Keratinocyte (primary cell): Measurements from ENCODE around the gene ADAM22. TPM values are rescaled to one million over a fixed set of nuclear protein-coding genes. Genes with fewer than 3 reads are reported as not detected.

Source experiments
- DNase-seq: peaks from one replicate; pipeline ENCODE4 v3.0.0-alpha.2; 2011; ENCODE audit warnings: low read depth, missing footprints, low spot score
- FAIRE-seq: peaks from 2 replicates; lab custom pipeline; 2011; peaks lifted over from hg19 to GRCh38; lab: Jason Lieb, UNC
- H2AFZ ChIP-seq: 2 replicates; pipeline ENCODE4 v1.6.0; 2012; ENCODE audit warnings: low read length, control low read depth, inconsistent platforms; ENCODE audit not compliant: control insufficient read depth
- H3K27ac ChIP-seq: 2 replicates; pipeline ENCODE4 v1.5.1; 2011; ENCODE audit warnings: low read length; ENCODE audit not compliant: control insufficient read depth, insufficient read depth
- H3K27me3 ChIP-seq: 3 replicates; pipeline ENCODE4 v1.6.0; 2011; ENCODE audit warnings: low read length; ENCODE audit not compliant: control insufficient read depth, insufficient read depth; ENCODE audit errors: extremely low read depth
- H3K36me3 ChIP-seq, 2 experiments: 2 replicates in 1 of 2; 3 replicates in 1 of 2; pipeline ENCODE4 v1.5.1; 2011; ENCODE audit warnings: low read length in 2 of 2, mild to moderate bottlenecking in 1 of 2; ENCODE audit not compliant: control insufficient read depth in 2 of 2, insufficient read depth in 2 of 2; ENCODE audit errors: extremely low read depth in 1 of 2
- H3K4me1 ChIP-seq: 3 replicates; pipeline ENCODE4 v1.5.1; 2011; ENCODE audit warnings: low read length; ENCODE audit not compliant: control insufficient read depth, insufficient read depth; ENCODE audit errors: extremely low read depth
- H3K4me2 ChIP-seq: 3 replicates; pipeline ENCODE4 v1.6.0; 2011; ENCODE audit warnings: low read depth, low read length; ENCODE audit not compliant: control insufficient read depth, insufficient read depth; ENCODE audit errors: extremely low read depth
- H3K4me3 ChIP-seq, 3 experiments: fragments of 200-600 bp in 1 of 3; sonication (generic) in 1 of 3; 2 replicates in 2 of 3; 3 replicates in 1 of 3; pipeline ENCODE4 v1.5.1; 2011 to 2016; ENCODE audit warnings: low read length in 3 of 3, mild to moderate bottlenecking in 3 of 3, control low read depth in 2 of 3, inconsistent platforms in 1 of 3, low read depth in 1 of 3, mixed read lengths in 1 of 3, mixed run types in 1 of 3, moderate library complexity in 1 of 3; ENCODE audit not compliant: control insufficient read depth in 2 of 3, insufficient read depth in 2 of 3; ENCODE audit errors: extremely low read depth in 1 of 3
- H3K79me2 ChIP-seq: 2 replicates; pipeline ENCODE4 v1.6.0; 2012; ENCODE audit warnings: low read length; ENCODE audit not compliant: control insufficient read depth, insufficient read depth
- H3K9ac ChIP-seq: 3 replicates; pipeline ENCODE4 v1.6.0; 2011; ENCODE audit warnings: low read length; ENCODE audit not compliant: control insufficient read depth, insufficient read depth; ENCODE audit errors: extremely low read depth
- H3K9me1 ChIP-seq: 3 replicates; pipeline ENCODE4 v1.6.0; 2011; ENCODE audit warnings: low read length; ENCODE audit not compliant: control insufficient read depth, insufficient read depth; ENCODE audit errors: extremely low read depth
- H3K9me3 ChIP-seq: 2 replicates; pipeline ENCODE4 v1.5.1; 2012; ENCODE audit warnings: low read depth, low read length; ENCODE audit not compliant: control insufficient read depth
- H4K20me1 ChIP-seq: 3 replicates; pipeline ENCODE4 v1.6.0; 2011; ENCODE audit warnings: low read length; ENCODE audit not compliant: control insufficient read depth, insufficient read depth; ENCODE audit errors: extremely low read depth
- EZH2 ChIP-seq: IDR thresholded peaks from one replicate; pipeline ENCODE4 v1.6.1; 2012; ENCODE audit warnings: inconsistent platforms, mild to moderate bottlenecking, low read length, moderate library complexity
- dilution Hi-C: fragments of 300-500 bp; cut with MboI; formaldehyde crosslinking; loops from one replicate; pipeline ENCODE4 v1.7.0; 2020; ENCODE audit warnings: low sequenced_read_pairs; ENCODE audit not compliant: extremely low pct_ligation_motif_present
- polyA plus RNA-seq, 5 experiments: library from polyadenylated mRNA; depleted of rRNA in 3 of 5; stranded (reverse) in 3 of 5; stranded (forward) in 1 of 5; unstranded in 1 of 5; fragments of >200 nt; gene quantifications; 1 replicate in 1 of 5; 2 replicates in 3 of 5; 3 replicates in 1 of 5; pipeline versions ENCODE4 v1.2.1 to v1.2.3, GENCODE V29; 2011 to 2012; ENCODE audit warnings: missing spikeins in 2 of 5, low read depth in 1 of 5, low replicate concordance in 1 of 5
- TF ChIP-seq, protein P1 (sequence below), 3 experiments: IDR thresholded peaks in 1 of 3; conservative IDR thresholded peaks in 1 of 3; optimal IDR thresholded peaks in 1 of 3; 2 replicates in 2 of 3; 3 replicates in 1 of 3; pipeline versions ENCODE3 to v1.5.1; 2011; ENCODE audit warnings: low read length in 3 of 3, mild to moderate bottlenecking in 3 of 3, moderate library complexity in 2 of 3, control low read depth in 1 of 3, inconsistent platforms in 1 of 3; ENCODE audit not compliant: insufficient read depth in 2 of 3; ENCODE audit errors: extremely low read depth in 1 of 3

The ADAM22 gene
- polyA plus RNA-seq, 1 donor (not counting 4 experiments of a cell fraction or from before 2014, with no cell fraction given) = 0.07 TPM

DNA sequence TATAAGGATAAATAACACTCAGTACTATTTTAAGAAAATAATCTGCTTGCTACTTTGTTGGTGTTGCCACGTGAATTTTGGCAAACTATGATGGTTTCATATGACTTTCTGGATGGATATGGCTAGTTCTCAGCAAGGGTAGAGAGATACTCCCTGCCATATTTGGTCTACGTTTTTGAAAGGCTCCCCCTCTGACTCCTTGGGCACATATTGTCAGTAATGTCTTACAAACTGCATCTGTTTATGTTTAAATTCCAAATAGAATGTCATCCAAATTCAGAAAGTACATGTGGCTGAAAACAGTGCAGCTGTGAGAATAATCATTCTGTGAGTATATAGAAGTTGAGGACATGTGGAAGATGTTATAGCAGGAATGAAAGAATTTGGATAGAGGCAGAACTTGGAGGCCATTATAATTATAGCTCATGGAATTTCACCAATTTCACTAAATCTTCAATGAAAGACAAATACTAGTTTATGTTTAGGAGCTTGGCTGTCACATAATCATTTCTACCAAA lies 178.0 kb downstream of the ADAM22 start:
- dilution Hi-C loops = no loop called here
- FAIRE-seq = no peak
- no peaks in the 10 kb centered on the region for H3K4me1 ChIP-seq

DNA sequence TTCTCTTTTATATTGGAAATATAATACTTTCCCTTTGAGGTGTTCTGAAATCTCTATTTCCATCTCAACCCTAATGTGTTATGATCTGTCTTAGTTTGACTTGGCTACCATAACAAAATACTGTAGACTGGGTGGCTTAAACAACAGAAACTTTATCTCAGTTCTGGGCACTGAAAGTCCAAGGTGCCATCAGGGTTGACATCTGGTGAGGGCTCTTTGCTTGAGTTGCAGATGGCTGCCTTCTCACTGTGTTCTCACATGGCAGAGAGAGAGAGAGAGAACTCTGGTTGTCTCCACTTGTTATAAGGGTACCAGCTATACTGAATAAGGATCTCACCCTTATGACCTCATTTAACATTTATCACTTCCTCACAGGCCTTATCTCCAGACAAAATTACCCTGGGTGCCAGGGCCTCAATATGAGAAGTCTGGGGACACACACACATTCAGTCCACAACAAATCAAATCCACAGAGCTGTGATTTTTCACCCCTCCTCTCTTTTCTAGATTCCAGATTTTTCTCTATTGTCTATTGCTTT lies 181.3 kb downstream of the ADAM22 start:
- dilution Hi-C loops = no loop called here
- H3K79me2 ChIP-seq = no peaks in the 10 kb centered on the region
- TF ChIP-seq, protein P1, sequence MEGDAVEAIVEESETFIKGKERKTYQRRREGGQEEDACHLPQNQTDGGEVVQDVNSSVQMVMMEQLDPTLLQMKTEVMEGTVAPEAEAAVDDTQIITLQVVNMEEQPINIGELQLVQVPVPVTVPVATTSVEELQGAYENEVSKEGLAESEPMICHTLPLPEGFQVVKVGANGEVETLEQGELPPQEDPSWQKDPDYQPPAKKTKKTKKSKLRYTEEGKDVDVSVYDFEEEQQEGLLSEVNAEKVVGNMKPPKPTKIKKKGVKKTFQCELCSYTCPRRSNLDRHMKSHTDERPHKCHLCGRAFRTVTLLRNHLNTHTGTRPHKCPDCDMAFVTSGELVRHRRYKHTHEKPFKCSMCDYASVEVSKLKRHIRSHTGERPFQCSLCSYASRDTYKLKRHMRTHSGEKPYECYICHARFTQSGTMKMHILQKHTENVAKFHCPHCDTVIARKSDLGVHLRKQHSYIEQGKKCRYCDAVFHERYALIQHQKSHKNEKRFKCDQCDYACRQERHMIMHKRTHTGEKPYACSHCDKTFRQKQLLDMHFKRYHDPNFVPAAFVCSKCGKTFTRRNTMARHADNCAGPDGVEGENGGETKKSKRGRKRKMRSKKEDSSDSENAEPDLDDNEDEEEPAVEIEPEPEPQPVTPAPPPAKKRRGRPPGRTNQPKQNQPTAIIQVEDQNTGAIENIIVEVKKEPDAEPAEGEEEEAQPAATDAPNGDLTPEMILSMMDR (optimal IDR thresholded peaks at IDR 0.05 in 1 of 3, IDR thresholded peaks at IDR 0.05 in 1 of 3, conservative IDR thresholded peaks at IDR 0.05 in 1 of 3; ENCODE audit: extremely low read depth in 1 of 3, insufficient read depth in 2 of 3, low read length in 3 of 3) = no peak
- no peak for TF ChIP-seq EZH2
- H4K20me1 ChIP-seq = no peaks in the 10 kb centered on the region
- H3K27me3 ChIP-seq = no peaks in the 10 kb centered on the region
- H3K9ac ChIP-seq = no peak overlapping the region
- H3K36me3 ChIP-seq = no peaks in the 10 kb centered on the region
- no peak overlapping the region for H3K4me2 ChIP-seq
- no peak overlapping the region for H2AFZ ChIP-seq
- FAIRE-seq (no peak), DNase-seq (no peak)
- no peak overlapping the region for H3K4me3 ChIP-seq
- H3K4me1 ChIP-seq = no peaks in the 10 kb centered on the region
- H3K27ac ChIP-seq = no peak overlapping the region
- no peaks in the 10 kb centered on the region for H3K9me1 ChIP-seq
- no peaks in the 10 kb centered on the region for H3K9me3 ChIP-seq

More for the DNA sequence above, 178.0 kb downstream of the ADAM22 start:
- H3K27me3 ChIP-seq = no peaks in the 10 kb centered on the region
- no peaks in the 10 kb centered on the region for H3K9me1 ChIP-seq
- TF ChIP-seq EZH2 = no peak
- TF ChIP-seq, protein P1 (optimal IDR thresholded peaks at IDR 0.05 in 1 of 3, IDR thresholded peaks at IDR 0.05 in 1 of 3, conservative IDR thresholded peaks at IDR 0.05 in 1 of 3; ENCODE audit: extremely low read depth in 1 of 3, insufficient read depth in 2 of 3, low read length in 3 of 3) = no peak
- no peak overlapping the region for H3K4me3 ChIP-seq
- H3K9ac ChIP-seq = no peak overlapping the region
- no peaks in the 10 kb centered on the region for H3K36me3 ChIP-seq
- no peaks in the 10 kb centered on the region for H3K79me2 ChIP-seq
- H3K9me3 ChIP-seq = no peaks in the 10 kb centered on the region
- DNase-seq = no peak
- no peak overlapping the region for H3K4me2 ChIP-seq
- H3K27ac ChIP-seq = no peak overlapping the region
- H4K20me1 ChIP-seq = no peaks in the 10 kb centered on the region
- H2AFZ ChIP-seq = no peak overlapping the region
